Measurements from ENCODE around the gene SDC4.

- TF ChIP-seq AFF4 (CRISPR knock-in tag; IDR thresholded peaks at IDR 0.05): no peak
- no peak for TF ChIP-seq ZBTB26 (CRISPR knock-in tag; IDR thresholded peaks at IDR 0.05)
- TF ChIP-seq CBFA2T2 (conservative IDR thresholded peaks at IDR 0.05): no peak
- no peak for TF ChIP-seq ZNF76 (CRISPR knock-in tag; IDR thresholded peaks at IDR 0.05; ENCODE audit: borderline replicate concordance)
- TF ChIP-seq MLX (CRISPR knock-in tag; conservative IDR thresholded peaks at IDR 0.05): no peak
Measured at GRCh38 chr20:45391559-45391958, 43.3 kb upstream of the SDC4 start.

Measured in K562 (cell line).